Inferior parietal cortex (tissue), 1 donor: ENCODE results near the gene ARG2.

Experiments used
- DNase-seq: peaks from one replicate; pipeline ENCODE4 v3.0.0-alpha.2; 2016; ENCODE audit errors: extremely low spot score

The ARG2 gene

GRCh38 chr14:67680121-67680602, 60.4 kb downstream of the ARG2 start:
- DNase-seq: no peak

GRCh38 chr14:67680941-67681340, 61.2 kb downstream of the ARG2 start:
- no peak for DNase-seq

GRCh38 chr14:67683842-67684241, 64.1 kb downstream of the ARG2 start:
- DNase-seq: no peak

- DNase-seq: no peak
These were observed 70.3 kb downstream of the ARG2 start for GRCh38 chr14:67690011-67690410.

GRCh38 chr14:67694791-67695393, 75.2 kb downstream of the ARG2 start:
- DNase-seq: peak; percentile 57

- peak; percentile 91 for DNase-seq
These were observed 75.8 kb downstream of the ARG2 start, which contains the start of gene RDH11 for GRCh38 chr14:67695394-67695949. Gene RDH11, minus strand, starts transcription at chr14:67695764. Its CDS starts 61 bp downstream, at chr14:67695703.

GRCh38 chr14:67697006-67697405, 77.3 kb downstream of the ARG2 start:
- no peak for DNase-seq

GRCh38 chr14:67698179-67698578, 78.5 kb downstream of the ARG2 start:
- DNase-seq: no peak
